Endodermal cell (in vitro differentiated cells): ENCODE data around the gene VWC2. TPM values are rescaled to one million over a fixed set of nuclear protein-coding genes. Genes with fewer than 3 reads are reported as not detected.
"Not testable (repeated sequence)": the region's sequence is repeated elsewhere in the genome, so short reads cannot be mapped to it uniquely, and the experiment has no call there.

Source experiments
- DNase-seq: peaks from one replicate; pipeline ENCODE4 v3.0.0-alpha.2; 2017
- H3K27ac ChIP-seq: 2 replicates; pipeline ENCODE4 v1.5.1; 2013; ENCODE audit warnings: mild to moderate bottlenecking, low read depth, low read length, moderate library complexity
- H3K27me3 ChIP-seq: 2 replicates; pipeline ENCODE4 v1.6.1; 2013; ENCODE audit warnings: mild to moderate bottlenecking, low read length, moderate library complexity; ENCODE audit not compliant: insufficient read depth, control insufficient read depth, poor library complexity, severe bottlenecking
- H3K36me3 ChIP-seq: 2 replicates; pipeline ENCODE4 v1.7.0; 2013; ENCODE audit warnings: mild to moderate bottlenecking, low read length, moderate library complexity; ENCODE audit not compliant: control insufficient read depth, insufficient read depth
- H3K4me1 ChIP-seq: one replicate; pipeline ENCODE4 v1.7.0; 2013; ENCODE audit warnings: low read length; ENCODE audit not compliant: control insufficient read depth, insufficient read depth
- H3K4me3 ChIP-seq: 2 replicates; pipeline ENCODE4 v1.5.1; 2013; ENCODE audit warnings: mild to moderate bottlenecking, low read length, moderate library complexity
- H3K9ac ChIP-seq: 2 replicates; pipeline ENCODE4 v1.6.1; 2013; ENCODE audit warnings: mild to moderate bottlenecking, low read length, moderate library complexity; ENCODE audit not compliant: poor library complexity, severe bottlenecking; ENCODE audit errors: extremely low read depth
- H3K9me3 ChIP-seq: 2 replicates; pipeline ENCODE4 v1.6.1; 2013; ENCODE audit warnings: mild to moderate bottlenecking, low read length, moderate library complexity; ENCODE audit not compliant: control insufficient read depth
- H3K27ac Mint-ChIP-seq: 2 replicates; pipeline ENCODE4 v1.8.0; 2020; ENCODE audit warnings: mixed read lengths
- H3K27me3 Mint-ChIP-seq: 2 replicates; pipeline ENCODE4 v1.8.0; 2021; ENCODE audit warnings: mild to moderate bottlenecking, mixed read lengths; ENCODE audit not compliant: insufficient read depth
- H3K36me3 Mint-ChIP-seq: 2 replicates; pipeline ENCODE4 v1.8.0; 2020; ENCODE audit warnings: low read depth, mixed read lengths
- H3K4me1 Mint-ChIP-seq: 2 replicates; pipeline ENCODE4 v1.8.0; 2020; ENCODE audit warnings: mixed read lengths
- H3K4me3 Mint-ChIP-seq: 2 replicates; pipeline ENCODE4 v1.8.0; 2020; ENCODE audit warnings: mild to moderate bottlenecking, moderate library complexity, mixed read lengths
- H3K9me3 Mint-ChIP-seq: 2 replicates; pipeline ENCODE4 v1.8.0; 2020; ENCODE audit warnings: mild to moderate bottlenecking, mixed read lengths
- whole genome bisulfite sequencing, 2 experiments: methylation state at CpG; one replicate each; pipeline versions ENCODE4 v1.1.5 to v1.1.7; 2013; ENCODE audit warnings: missing lambda C conversion rate in 2 of 2, mixed read lengths in 1 of 2; ENCODE audit not compliant: insufficient coverage in 1 of 2, insufficient read length in 1 of 2; 5-methylcytosine and 5-hydroxymethylcytosine counted together
- total RNA-seq, 2 donors: library from RNA; stranded (reverse); fragmentation: NEBNext Ultra II Directional in 1 of 2; extraction: Animal tissue kit (Norgen Biotek cat#: 25700) in 1 of 2; gene quantifications; 2 replicates in 1 of 2; 3 replicates in 1 of 2; pipeline ENCODE4 v1.2.1, GENCODE V29; 2021
- TF ChIP-seq, protein P1 (sequence below): fragments of 200-600 bp; sonication (generic); conservative IDR thresholded peaks from 2 replicates; pipeline ENCODE4 v1.5.0; 2021; ENCODE audit warnings: antibody characterized with exemption, mild to moderate bottlenecking

The VWC2 gene
- total RNA-seq, 2 donors from 2014 or later: not detected

- no peaks in the 10 kb centered on the region for H3K36me3 Mint-ChIP-seq
- peaks cover 6% of the 10 kb centered on the region for H3K4me1 Mint-ChIP-seq
- no peaks in the 10 kb centered on the region for H3K27me3 Mint-ChIP-seq
- Histone ChIP-seq H3K27me3 (no peaks in the 10 kb centered on the region), H3K9ac (no peak overlapping the region), H3K4me3 (no peak overlapping the region), H3K27ac (no peak overlapping the region), H3K9me3 (no peaks in the 10 kb centered on the region), H3K36me3 (no peaks in the 10 kb centered on the region), H3K4me1 (no peaks in the 10 kb centered on the region)
- whole genome bisulfite sequencing, 2 experiments: 88 to 89% methylated on average over 2 to 5 of the region's 5 CpGs
- no peak for DNase-seq
- H3K9me3 Mint-ChIP-seq: no peaks in the 10 kb centered on the region
- TF ChIP-seq, protein P1, sequence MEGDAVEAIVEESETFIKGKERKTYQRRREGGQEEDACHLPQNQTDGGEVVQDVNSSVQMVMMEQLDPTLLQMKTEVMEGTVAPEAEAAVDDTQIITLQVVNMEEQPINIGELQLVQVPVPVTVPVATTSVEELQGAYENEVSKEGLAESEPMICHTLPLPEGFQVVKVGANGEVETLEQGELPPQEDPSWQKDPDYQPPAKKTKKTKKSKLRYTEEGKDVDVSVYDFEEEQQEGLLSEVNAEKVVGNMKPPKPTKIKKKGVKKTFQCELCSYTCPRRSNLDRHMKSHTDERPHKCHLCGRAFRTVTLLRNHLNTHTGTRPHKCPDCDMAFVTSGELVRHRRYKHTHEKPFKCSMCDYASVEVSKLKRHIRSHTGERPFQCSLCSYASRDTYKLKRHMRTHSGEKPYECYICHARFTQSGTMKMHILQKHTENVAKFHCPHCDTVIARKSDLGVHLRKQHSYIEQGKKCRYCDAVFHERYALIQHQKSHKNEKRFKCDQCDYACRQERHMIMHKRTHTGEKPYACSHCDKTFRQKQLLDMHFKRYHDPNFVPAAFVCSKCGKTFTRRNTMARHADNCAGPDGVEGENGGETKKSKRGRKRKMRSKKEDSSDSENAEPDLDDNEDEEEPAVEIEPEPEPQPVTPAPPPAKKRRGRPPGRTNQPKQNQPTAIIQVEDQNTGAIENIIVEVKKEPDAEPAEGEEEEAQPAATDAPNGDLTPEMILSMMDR: no peak
- H3K27ac Mint-ChIP-seq: no peak overlapping the region
- no peak overlapping the region for H3K4me3 Mint-ChIP-seq
Observed at GRCh38 chr7:49845626-49846025, 72.2 kb downstream of the VWC2 start.

- Histone ChIP-seq H3K36me3 (no peaks in the 10 kb centered on the region), H3K27me3 (no peaks in the 10 kb centered on the region), H3K4me1 (no peaks in the 10 kb centered on the region), H3K4me3 (no peak overlapping the region), H3K27ac (no peak overlapping the region), H3K9ac (no peak overlapping the region), H3K9me3 (no peaks in the 10 kb centered on the region)
- TF ChIP-seq, protein P1: no peak
- no peaks in the 10 kb centered on the region for H3K9me3 Mint-ChIP-seq
- H3K36me3 Mint-ChIP-seq: no peaks in the 10 kb centered on the region
- H3K27ac Mint-ChIP-seq: no peak overlapping the region
- H3K27me3 Mint-ChIP-seq: no peaks in the 10 kb centered on the region
- 91 to 100% methylated on average over 2 to 8 of the region's 8 CpGs for WGBS, 2 experiments
- DNase-seq: no peak
- H3K4me1 Mint-ChIP-seq: peaks cover 9% of the 10 kb centered on the region
- no peak overlapping the region for H3K4me3 Mint-ChIP-seq
Observed at GRCh38 chr7:49848211-49848841, 74.9 kb downstream of the VWC2 start.

GRCh38 chr7:49850921-49851613, 77.6 kb downstream of the VWC2 start:
- Histone ChIP-seq H3K9me3 (no peaks in the 10 kb centered on the region), H3K36me3 (no peaks in the 10 kb centered on the region), H3K27me3 (no peaks in the 10 kb centered on the region), H3K4me1 (no peaks in the 10 kb centered on the region), H3K4me3 (no peak overlapping the region), H3K9ac (no peak overlapping the region), H3K27ac (no peak overlapping the region)
- H3K9me3 Mint-ChIP-seq: no peaks in the 10 kb centered on the region
- TF ChIP-seq, protein P1: peak; percentile 73
- H3K4me1 Mint-ChIP-seq: peaks cover 15% of the 10 kb centered on the region
- WGBS, 2 experiments: 90 to 91% methylated on average over 10 of the region's 10 CpGs
- no peaks in the 10 kb centered on the region for H3K27me3 Mint-ChIP-seq
- H3K4me3 Mint-ChIP-seq: no peak overlapping the region
- H3K36me3 Mint-ChIP-seq: no peaks in the 10 kb centered on the region
- no peak overlapping the region for H3K27ac Mint-ChIP-seq
- peak; percentile 64 for DNase-seq

DNA sequence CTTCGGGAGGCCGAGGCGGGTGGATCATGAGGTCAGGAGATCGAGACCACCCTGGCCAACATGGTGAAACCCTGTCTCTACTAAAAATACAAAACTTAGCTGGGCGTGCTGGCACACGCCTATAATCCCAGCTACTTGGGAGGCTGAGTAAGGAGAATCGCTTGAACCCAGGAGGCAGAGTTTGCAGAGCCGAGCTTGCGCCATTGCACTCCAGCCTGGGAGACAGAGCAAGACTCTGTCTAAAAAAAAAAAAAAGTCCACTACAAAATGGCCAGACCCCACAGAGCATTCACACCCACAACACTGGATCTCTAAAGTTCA, 78.1 kb downstream of the VWC2 start:
- not testable (repeated sequence) for H3K36me3 ChIP-seq, H3K4me3 Mint-ChIP-seq, H3K9ac ChIP-seq, H3K9me3 Mint-ChIP-seq, H3K4me1 ChIP-seq, H3K27ac ChIP-seq, H3K9me3 ChIP-seq, H3K27ac Mint-ChIP-seq, H3K27me3 ChIP-seq, DNase-seq, H3K27me3 Mint-ChIP-seq, H3K4me3 ChIP-seq, H3K36me3 Mint-ChIP-seq
- WGBS, 2 experiments: 88 to 100% methylated on average over 2 to 9 of the region's 9 CpGs
- H3K4me1 Mint-ChIP-seq: peaks cover 18% of the 10 kb centered on the region
